HG03280 (cell line): Measurements from ENCODE around the gene ITGAX.

Experiments used
- ATAC-seq: cut with Tn5 transposase; IDR thresholded peaks from one replicate; pipeline ENCODE4 v1.9.1; 2021; ENCODE audit warnings: mild to moderate bottlenecking, moderate library complexity; ENCODE audit not compliant: unreplicated experiment

ITGAX gene

DNA sequence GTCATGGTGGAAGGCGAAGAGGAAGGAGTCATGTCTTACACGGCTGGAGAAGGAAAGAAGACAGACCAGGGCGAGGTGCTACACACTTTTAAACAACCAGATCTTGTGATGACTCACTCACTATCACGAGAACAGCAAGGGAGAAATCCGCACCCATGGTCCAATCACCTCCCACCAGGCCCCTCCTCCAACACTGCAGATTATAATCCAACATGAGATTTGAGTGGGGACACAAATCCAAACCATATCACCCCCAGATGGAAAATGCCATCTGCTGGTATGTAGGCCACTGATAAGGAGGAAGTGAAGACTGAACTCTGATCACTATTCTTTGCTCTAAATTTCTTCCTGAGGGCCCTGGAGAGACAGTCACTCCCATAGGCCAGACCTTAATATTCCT lies 7.5 kb upstream of the ITGAX start:
- no peak for ATAC-seq

DNA sequence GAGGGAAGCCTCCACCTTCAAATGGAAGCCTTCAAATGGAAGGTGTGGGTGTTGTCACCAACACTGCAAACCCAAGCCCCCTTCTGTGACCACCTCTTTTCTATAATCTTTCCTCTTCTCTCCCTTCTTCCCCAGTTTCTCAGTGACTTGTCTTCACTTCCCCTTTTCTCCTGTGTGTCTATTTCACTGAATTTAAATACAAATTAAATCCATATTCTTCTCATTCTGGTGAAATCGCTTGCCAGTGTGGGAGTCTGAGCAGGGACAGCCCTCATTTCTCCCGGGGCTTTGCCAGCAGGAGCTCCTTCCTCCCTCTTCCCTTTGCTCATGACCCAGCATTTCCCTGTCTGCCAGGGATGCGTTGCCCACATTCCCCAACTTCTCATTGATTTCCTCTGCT lies 6.4 kb upstream of the ITGAX start:
- no peak for ATAC-seq

DNA sequence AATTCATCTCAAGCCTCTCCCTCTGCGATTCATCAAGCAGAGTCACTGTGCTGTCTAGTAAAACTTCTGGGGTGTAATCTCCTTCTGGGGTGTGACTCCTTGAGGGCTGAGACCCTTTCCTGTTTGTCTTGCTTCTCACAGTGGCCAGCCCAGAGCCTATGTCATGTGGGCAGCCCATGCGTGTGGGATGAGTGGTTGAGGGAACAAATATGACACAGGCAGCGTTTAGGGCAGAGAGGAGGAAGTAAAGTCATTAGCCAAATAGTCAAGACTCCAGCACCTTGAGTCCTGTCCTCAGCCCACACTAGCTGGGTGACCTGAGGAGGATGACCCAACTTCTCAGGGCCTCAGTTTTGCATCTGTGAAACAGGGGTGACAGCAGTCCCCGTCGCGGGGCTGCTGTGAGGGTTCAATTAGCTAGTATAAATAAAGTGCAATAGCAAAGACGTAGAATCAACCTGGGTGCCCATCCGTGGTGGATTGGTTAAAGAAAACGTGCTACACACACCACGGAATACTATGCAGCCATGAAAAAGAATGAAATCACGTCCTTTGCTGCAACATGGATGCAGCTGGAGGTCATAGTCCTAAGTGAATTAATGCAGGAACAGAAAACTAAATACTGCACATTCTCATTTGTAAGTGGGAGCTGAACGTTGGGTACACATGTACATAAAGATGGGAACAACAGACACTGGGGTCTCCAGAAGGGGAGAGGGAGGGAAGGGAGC lies 4.5 kb upstream of the ITGAX start:
- ATAC-seq, result no peak

DNA sequence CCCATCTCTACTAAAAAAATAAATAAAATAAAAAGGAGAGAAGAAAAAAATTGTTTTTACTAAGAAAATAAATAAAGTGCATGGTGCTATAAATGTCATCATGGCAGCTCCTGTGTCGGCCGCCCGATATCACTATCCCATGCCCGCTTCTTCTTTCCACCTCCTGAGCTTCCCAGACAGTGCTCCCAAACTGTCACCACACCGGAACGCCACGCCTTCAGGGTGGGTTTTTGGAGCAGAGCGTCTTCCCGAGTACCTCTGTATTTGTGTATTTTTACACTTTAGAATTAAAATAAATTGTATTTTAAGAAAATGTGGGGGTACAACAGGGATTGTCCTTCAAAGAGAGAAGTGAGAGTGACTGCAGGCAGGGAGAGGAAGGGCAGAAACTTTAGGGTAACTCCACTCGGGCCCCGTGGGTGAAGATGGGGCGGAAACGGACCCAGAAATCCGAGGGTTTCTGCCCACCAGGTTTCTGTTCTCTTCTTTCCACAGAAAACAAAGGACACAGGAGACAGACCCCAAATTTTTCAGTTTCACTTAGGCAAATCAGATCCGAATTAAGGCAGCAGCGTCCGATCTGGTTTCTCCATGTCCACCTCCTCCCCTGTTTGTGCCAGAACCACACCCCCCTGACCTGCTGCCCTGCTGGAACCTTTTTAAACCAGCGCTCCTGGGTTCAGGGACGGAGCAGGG lies 3.6 kb upstream of the ITGAX start:
- ATAC-seq, result no peak

DNA sequence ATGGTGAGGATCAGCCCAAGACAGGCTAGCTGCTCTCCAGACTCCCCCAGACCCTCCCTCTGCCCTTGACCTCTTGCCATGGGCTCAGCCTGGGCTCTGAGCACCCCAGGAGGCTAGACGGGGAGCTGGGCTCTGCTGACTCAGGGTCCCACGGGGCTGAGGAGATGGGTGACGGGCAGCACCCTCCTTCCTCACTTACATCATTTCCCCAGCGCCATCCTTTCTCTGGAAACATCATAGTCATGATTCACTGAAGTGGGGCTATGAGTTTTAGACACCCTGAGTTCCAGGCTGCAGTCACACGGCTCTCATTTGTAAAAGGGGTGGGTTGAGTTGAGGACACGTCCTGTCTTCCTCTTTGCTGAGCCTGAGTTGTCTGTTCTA lies 3.0 kb upstream of the ITGAX start:
- ATAC-seq, result no peak

DNA sequence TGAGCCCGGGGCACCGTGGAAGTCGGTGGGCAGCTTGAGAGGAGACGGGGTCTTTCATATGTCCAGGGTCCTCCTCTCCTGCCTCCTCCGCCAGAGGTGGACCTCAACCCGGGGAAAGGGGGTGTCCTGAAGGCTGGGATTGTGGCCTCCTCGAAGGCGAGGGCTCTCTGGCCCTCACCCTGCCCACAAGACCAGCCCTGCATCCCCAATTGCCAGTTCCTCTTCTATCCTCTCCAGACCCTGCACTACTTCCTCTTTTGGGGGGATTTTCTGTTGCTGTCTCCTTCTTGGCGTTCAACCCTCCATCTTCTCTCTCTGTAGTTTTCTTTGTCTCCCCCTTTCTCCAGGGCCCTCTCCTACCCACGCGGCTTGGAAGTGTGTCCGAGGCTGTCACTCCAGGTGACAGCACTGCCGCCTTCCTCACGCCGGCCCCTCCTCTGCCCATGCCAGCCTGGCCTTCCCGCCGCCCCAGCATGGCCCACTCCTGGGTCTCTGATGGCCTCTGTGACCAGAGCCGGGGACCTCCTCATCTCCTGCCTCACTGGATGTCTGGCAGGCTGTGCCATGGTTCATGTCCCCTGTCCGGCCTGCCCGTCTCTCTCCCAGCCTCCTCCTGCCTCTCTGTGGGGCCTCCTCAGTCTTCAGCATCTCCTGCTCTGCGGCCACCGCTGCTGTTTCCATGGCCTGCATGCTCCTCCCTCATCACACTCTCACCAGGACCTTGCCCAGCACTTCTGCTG lies 2.4 kb upstream of the ITGAX start:
- ATAC-seq, result no peak

DNA sequence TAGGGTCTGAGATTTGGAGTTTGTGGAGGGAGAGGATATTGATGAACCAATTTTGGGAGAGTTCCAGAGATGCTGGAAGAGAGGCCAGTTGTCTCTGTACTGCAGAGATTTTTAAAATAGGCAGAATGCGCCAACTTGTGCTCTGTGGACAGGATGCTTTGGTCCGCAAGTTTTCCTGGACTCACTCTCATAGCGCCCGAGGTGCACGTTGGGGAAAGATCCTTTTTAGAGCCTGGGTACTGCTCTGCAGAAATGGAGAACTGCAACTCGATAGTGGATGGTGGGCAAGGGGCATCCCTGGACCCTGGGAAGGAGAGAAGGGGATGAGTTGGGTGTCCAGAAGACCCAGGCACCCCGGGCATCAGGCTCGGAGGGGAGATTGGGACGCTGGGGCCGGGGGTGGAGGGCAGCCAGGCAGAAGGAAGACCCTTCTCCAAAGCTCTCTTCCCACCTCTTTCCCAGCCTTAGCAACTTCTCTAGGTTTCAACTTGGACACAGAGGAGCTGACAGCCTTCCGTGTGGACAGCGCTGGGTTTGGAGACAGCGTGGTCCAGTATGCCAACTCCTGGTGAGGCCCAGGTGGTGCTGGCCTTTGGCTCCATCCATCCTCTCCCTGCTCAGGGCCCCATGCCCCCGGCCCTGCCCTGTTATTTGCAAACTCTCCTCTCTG lies 590 bp downstream of the ITGAX start:
- no peak for ATAC-seq

DNA sequence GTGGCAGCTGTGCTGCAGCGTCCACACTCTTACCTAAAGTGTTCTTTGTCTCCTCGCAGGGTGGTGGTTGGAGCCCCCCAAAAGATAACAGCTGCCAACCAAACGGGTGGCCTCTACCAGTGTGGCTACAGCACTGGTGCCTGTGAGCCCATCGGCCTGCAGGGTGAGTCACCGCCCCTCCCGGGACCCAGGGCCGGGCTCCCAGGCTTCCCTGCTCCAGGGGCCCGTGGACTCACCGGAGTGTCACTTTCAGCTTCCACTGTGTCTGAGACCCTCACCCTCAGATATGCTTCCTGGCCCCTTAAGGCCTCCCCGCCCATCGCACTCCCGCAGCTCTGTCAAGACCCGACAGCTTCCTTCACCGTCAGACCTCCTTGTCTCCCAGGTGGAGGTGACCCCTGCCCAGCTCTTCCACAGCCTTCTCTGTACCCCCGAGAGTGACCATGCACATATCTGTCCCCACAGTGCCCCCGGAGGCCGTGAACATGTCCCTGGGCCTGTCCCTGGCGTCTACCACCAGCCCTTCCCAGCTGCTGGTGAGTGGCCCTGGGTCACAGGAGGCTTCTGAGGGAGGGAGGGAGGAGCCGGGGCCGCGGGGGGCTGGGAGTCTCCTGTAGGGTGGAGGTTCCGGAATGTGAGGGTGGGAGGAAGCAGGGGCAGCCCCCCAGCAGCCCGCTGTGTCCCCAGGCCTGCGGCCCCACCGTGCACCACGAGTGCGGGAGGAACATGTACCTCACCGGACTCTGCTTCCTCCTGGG lies 1.8 kb downstream of the ITGAX start:
- no peak for ATAC-seq

DNA sequence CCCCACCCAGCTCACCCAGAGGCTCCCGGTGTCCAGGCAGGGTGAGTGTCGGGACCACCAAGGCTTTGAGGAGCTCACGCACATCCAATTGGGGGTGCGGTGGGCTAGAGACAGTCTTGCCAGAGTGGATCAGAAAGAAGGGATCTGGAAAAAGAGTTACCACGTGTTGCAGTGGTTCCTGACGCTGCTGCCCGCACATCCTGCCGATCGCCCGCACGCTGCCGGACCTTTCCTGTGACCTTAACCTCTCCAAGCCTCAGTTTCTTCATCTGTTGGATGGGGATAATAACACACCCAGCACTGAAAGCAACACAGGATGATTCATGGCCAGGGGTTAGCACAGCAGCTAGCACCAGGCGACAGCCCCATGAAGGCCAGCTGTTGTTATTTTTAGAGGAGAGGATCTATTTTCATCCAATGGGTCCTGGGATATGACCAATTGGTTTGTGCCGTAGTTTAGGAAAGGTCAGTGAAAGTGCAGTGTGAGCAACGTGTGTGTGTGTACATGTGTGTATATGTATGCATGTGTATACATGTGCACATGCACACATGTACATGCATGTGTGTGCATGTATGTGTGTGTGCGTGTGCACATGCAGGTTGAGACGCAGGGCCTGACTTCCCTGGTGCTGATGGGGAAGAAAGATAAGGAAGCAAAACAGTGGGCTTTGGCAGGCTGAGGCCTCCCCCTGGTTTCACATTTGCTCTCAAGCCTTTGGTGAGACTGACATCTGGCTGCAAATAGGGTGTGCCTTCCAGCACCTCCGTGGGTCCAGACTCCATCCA lies 2.5 kb downstream of the ITGAX start:
- ATAC-seq, result no peak

DNA sequence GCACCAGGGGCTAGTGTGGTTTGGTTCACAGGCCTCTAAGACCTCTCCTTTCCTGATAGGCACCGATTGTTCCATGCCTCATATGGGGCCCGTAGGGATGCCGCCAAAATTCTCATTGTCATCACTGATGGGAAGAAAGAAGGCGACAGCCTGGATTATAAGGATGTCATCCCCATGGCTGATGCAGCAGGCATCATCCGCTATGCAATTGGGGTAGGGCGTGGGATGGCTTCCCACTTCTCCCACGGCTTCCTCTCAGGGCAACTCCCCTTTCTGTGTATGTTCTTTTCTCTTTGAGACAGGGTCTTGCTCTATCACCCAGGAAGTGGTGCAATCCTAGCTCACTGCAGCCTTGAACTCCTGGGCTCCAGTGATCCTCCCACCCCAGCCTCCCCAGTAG lies 5.3 kb downstream of the ITGAX start:
- no peak for ATAC-seq

DNA sequence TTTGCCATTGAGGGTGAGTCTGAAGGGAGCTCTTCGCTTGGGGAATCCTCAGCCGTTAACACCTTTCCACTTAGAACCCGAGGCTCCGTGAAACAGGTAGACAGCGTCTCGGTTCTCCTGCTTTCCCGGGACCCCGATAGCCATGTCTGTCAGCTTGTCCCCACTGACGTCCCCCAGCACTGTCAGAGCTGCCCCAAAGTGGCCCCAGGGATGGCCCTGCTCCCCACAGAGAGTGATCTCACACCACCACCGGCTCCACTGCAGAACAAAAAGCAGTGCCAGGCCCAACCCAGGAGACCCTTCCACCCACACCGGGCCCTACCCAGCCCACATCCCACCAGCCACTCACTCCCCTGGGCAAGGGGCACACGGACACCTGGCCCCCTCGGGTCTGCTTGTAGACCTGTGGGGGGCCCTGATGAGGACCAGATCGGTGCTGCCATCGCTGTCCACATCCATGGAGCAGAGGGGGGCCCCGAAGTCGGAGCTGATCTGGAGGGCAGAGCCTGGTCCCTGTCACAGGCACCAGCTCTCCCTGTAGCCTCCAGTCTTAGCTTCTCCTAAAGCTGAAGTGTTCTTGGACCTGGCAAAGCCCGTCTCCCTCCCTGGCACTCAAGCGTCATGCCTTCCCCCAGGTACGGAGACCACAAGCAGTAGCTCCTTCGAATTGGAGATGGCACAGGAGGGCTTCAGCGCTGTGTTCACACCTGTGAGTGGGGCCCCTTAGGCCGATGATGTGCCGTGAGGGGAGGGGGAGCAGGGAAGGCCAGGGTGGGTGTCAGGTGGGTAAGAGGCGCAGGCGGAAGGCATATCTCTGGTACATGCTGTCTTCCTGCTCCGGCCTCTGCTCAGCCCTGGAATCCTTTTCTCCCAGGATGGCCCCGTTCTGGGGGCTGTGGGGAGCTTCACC lies 6.5 kb downstream of the ITGAX start:
- no peak for ATAC-seq

DNA sequence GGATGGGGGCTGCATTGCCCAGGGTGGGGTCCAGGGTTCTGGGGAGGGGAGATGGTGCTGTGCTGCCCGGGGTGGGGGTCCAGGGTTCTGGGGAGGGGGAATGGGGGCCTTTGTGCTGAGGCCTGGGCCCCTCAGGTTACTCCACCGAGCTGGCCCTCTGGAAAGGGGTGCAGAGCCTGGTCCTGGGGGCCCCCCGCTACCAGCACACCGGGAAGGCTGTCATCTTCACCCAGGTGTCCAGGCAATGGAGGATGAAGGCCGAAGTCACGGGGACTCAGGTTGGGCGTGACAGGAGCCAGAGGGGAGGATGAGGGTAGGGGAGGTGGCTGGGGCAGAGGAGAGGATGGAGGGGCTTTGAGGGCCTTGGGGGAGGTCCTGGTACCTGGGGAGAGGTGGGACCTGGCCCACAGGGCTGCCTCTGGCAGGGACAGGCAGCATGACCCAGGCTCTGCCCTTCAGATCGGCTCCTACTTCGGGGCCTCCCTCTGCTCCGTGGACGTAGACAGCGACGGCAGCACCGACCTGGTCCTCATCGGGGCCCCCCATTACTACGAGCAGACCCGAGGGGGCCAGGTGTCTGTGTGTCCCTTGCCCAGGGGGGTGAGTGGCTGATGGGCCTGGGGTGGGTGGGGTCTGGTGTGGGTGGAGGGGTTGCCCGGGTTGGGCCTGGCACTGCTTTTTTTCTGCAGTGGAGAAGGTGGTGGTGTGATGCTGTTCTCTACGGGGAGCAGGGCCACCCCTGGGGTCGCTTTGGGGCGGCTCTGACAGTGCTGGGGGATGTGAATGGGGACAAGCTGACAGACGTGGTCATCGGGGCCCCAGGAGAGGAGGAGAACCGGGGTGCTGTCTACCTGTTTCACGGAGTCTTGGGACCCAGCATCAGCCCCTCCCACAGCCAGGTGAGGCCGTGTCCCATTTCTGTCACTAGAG lies 7.8 kb downstream of the ITGAX start:
- ATAC-seq, result no peak

DNA sequence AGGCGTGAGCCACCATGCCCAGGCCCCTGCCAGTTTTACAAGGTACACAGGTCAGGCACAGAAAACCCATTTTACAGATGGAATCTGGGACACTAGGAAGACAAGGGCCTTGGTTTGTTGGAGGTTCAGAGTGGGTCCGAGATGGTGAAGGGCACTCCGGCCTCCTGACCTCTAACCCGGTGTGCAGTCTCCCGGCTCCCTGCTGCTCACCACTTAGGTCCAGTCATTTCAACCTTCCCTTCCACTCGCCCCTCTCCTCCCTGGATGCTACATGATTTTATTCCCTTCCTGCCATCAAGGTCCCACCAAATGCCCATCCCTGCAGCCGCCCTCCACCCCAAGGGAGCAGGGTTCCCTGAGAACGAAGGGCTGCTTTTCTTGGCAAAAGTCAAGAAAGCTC lies 8.7 kb downstream of the ITGAX start:
- no peak for ATAC-seq

DNA sequence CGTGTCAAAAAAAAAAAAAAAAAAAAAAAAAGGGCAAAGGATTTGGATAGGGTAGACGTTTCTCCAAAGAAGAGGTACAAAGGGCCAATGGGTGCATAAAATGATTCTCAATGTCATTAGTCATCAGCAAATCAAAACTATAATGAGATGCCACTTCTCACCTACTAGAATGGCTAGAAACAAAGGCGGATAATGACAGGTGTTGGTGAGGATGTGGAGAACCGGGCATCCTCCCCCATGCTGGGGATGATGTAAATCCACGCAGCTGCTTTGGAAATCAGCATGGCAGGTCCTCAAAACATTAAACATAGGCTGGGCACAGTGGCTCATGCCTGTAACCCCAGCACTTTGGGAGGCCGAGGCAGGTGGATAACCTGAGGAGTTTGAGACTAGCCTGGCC lies 9.4 kb downstream of the ITGAX start:
- ATAC-seq, result no peak

DNA sequence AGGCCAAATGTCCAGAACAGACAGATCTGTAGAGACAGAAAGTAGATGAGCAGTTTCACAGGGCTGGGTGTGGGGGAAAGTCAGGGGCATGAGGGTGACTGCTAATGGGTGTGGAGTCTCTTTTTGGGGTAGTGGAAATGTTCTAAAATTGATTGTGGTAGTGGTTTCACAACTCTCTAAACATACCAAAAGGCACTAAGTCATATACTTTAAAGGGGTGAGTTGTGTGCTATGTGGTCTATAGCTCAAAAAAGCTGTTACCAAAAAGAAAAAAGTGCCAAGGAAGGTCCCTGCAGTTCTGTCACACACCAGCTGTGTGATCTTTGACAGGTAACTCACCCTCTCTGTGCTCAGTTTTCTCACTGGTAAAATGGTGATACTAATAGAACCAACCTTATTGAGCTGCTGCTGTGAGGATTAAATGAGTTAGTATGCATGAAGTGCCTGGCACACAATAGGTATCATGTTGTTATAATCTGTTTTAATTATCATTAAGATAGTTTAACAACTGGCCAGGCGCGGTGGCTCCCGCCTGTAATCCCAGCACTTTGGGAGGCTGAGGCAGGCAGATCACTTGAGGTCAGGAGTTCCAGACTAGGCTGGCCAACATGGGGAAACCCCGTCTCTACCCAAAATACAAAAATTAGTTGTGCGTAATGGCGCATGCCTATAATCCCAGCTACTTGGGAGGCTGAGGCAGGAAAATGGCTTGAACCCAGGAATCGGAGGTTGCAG lies 10.3 kb downstream of the ITGAX start:
- ATAC-seq, result no peak

DNA sequence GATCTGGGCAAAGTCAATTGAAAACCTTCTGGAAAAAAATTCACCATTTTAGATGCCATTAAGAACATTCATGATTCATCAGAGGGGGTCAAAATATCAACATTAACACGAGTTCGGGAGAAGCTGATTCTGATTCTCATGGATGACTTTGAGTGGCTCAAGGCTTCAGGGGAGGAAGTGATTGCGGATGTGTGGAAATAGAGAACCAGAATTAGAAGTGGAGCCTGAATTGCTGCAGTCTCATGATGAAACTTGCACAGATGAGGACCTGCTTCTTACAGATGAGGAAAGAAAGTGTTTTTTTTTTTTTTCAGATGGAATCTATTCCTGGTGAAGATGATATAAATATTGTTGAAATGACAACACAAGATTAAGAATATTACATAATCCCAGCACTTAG lies 12.9 kb downstream of the ITGAX start:
- no peak for ATAC-seq

DNA sequence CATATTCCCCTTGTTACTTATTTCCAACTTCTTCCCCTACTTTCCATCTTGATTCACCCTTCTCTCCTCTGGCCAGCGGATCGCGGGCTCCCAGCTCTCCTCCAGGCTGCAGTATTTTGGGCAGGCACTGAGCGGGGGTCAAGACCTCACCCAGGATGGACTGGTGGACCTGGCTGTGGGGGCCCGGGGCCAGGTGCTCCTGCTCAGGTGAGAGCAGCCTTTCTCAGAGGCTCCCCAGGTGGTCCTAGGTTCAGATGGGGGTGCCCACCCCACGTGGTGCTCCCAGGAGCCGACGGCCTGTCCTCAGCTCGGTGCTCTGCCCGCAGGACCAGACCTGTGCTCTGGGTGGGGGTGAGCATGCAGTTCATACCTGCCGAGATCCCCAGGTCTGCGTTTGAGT lies 16.0 kb downstream of the ITGAX start:
- no peak for ATAC-seq
